ENCODE measurements around the gene RTEL1. TPM values are rescaled to one million over a fixed set of nuclear protein-coding genes. Genes with fewer than 3 reads are reported as not detected.
"Not testable (repeated sequence)": the region's sequence is repeated elsewhere in the genome, so short reads cannot be mapped to it uniquely, and the experiment has no call there.

The RTEL1 gene
- total RNA-seq, 1 donor from 2014 or later, result 9.0 TPM

DNA sequence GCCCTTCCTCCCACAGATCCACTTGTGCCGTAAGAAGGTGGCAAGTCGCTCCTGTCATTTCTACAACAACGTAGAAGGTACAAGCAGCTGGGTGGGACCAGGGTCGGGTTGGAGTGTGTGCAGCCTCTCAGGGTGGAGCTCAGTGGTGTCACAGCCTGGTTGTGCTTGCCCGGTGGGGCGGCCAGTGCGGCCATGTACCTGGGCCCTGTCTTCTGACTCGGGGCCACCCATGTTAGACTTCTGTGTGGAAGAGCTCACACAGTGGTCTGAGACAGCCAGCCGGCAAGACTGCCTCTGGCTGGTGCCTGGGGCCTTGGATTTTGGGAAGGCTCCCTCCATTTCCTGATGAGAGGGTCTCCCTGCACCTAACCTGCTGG, 4.7 kb downstream of the RTEL1 start:
- DNase-seq (ENCODE audit: missing footprints) (no peak), ATAC-seq (no peak)
- intact Hi-C loops (cut with DNase I), result no loop called here

DNA sequence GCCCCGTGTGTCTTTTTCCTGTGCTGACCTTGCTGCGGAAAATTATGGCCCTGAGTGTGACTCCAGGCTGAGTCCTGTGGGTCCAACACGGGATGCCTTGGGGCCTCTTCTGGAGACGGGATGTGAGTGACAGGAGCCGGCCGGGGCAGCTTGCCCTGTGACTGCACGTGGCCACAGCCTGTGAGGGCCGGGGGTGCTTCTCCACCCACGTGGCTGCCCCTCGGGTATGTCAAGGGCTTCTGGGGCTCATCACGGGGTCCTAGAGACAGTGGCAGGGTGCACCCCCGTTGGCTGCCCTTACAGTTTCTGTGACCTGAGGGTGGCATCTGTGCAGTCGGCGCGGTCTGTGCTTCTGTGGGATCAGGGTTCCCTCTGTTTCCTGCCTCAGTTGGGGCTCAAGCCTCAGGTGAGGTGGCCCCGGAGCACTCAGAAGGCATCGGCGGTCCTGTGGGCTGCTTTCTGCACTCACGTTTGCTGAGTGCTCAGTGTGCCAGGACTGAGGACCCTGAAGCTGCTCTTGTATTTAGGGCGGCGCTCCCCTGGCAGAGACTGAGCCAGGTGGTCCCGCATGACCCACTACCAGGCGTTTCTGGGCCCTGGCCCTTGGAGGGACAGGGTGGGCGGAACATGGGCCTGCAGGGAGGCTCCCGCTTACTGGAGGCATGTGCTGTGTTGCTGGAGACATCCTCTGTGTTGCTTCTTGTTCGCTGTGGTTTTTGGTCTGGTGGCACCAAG, 5.4 kb downstream of the RTEL1 start:
- DNase-seq (ENCODE audit: missing footprints) (no peak), ATAC-seq (no peak)
- intact Hi-C loops (cut with DNase I), result no loop called here

DNA sequence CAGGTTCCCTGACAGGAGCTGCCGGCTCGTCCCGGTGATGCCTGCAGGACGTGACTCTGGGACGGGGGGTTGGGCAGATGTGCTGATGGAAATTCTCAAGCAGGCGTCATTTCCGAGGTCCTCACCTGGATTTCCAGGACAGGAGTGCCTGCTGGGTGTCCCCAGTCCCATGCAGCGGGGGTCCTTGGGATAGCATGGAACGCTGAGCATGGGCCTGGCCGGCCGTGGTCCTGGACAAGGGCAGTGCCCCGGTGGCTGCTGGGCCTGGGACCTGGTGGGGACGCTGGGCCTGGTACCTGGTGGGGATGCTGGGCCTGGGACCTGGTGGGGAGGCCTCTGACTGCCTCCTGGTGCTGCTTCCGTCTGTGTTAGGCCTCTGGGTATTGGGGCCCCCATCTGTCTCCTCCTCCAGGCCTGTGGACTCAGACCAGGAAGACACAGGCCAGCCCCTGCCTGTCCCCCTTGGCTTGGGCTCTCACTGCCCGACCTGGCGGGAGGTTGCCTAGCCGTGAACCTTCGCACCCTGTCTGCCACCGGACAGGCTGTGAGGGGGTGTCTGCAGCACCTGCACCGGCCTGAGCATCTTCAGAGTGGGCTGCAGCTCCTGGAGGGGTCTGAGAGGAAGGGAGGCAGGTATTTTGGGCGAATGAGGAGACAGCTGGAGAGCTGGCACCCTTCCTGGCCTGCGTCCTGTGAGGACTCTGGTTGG, 6.2 kb downstream of the RTEL1 start:
- ATAC-seq (no peak), DNase-seq (ENCODE audit: missing footprints) (no peak)
- intact Hi-C loops (cut with DNase I), result no loop called here

DNA sequence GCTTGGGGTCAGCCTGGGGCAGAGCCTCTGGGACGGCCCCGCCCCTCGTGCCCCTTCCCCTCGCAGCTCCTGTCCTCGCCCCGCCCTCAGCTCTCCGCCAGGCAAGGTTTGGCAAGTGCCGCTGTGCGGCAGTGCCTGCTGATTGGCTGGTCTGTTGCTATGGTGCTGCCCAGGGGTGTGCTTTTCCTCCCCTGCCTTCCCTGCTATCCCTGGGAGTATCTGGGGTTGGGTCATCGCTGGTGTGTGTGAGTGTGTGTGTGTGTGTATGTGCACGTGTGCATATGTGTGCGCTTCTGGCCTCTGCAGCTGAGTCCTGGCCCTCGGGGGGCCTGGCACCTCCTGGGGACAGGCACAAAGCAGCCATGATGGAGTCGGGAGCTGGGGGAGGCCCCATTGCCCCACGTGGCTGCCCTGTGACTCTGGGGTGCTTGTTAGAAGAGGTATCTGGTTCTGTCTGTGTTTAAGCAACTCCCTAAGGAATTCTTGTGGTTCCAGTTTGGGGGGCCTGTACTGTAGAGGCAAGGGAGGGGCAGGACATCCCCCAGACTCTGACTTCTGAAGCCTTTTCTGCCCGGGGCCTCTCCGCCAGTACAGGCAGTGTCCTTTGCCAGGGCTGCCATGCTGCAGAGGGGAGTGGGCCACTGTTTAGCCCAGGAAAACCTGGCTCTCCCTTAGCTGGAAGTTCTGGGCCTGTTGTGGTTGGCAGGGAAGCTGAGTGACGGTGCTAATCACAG, 6.9 kb downstream of the RTEL1 start:
- DNase-seq (ENCODE audit: missing footprints) (no peak), ATAC-seq (no peak)
- intact Hi-C loops (cut with DNase I), result no loop called here

DNA sequence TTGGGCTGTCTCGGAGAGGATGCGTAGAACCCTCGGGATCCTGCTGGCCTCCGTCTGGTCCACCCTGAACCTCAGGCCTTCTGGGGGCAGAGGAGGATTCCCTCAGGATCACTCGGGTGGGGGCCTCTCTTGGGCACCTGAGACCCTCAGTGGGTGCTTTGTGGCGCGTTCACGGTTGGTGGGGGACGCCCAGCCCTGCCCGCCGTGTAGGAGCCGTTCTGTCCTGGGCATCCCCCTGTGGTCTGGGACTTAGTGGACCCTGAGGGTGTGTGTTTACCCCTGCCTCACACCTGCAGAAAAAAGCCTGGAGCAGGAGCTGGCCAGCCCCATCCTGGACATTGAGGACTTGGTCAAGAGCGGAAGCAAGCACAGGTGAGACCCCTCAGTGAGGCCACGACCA, 7.6 kb downstream of the RTEL1 start:
- intact Hi-C loops (cut with DNase I), result no loop called here
- no peak for DNase-seq (ENCODE audit: missing footprints)
- no peak for ATAC-seq

DNA sequence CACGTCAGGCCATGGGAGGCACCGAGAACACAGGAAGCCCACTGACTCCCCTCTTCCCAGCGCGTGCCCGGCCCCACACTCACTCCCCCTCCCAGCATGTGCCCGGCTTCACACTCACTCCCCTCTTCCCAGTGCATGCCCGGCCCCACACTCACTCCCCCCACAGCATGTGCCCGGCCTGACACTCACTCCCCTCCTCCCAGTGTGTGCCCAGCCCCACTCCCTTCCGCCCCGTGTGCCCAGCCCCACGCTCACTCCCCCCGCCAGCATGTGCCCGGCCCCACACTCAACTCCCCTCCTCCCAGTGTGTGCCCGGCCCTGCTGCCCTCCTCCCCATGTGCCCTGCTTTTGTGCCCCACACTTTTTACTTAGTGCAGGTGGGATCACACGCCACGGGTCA, 9.7 kb downstream of the RTEL1 start:
- DNase-seq (ENCODE audit: missing footprints) (no peak), ATAC-seq (no peak)
- intact Hi-C loops (cut with DNase I), result no loop called here

DNA sequence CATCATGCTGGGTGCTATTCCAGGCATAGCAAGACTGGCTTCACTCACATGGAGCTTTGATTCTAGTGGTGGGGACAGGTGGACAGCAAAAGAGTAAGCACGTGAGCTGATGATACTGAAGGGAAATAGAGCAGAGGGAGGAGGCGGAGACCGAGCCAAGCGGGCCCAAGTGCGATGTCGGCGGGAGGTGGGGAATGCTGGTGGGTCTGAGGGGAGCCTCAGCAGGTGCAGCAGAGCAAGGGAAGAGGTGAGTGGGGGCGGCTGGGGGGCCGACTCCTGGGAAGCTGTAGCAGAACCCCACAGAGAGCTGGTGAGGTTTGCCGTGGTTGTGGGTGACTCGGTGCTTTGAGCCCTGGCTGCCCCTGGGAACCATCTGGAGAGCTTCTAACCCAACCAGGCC, 10.2 kb downstream of the RTEL1 start:
- ATAC-seq, result no peak
- intact Hi-C loops (cut with DNase I), result no loop called here
- DNase-seq (ENCODE audit: missing footprints), result no peak

DNA sequence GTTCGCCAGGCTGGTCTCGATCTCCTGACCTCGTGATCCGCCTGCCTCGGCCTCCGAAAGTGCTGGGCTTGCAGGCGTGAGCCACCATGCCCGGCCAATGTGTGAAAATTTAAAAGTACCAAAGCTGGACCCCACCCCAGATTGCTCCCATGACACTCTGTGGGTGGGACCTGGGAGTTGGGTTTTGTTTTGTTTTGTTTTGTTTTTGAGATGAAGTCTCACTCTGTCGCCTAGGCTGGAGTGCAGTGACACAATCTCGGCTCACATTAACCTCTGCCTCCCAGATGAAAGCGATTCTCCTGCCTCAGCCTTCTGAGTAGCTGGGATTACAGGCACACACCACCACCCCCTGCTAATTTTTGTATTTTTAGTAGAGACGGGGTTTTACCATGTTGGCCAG, 13.6 kb downstream of the RTEL1 start:
- ATAC-seq; intact Hi-C loops (cut with DNase I); DNase-seq (ENCODE audit: missing footprints): not testable (repeated sequence)

DNA sequence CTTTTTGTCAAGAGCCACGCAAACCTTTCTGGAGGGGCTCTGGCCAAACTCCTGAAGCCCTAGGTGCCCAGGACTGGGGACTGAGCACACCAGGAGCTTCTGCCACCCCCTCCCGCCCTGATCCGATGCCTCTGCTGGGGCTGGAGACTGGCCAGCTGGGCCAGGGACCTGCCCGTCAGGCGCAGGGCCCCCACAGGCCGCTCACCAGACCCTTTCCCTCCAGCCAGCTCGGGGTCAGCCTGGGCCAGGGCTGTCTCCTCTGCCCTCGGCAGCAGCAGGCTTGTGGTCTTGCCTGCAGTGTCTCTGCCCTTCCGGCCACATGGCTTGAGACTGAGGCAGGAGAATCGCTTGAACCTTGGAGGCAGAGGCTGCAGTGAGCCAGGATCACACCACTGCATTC, 14.6 kb downstream of the RTEL1 start:
- DNase-seq (ENCODE audit: missing footprints), result no peak
- ATAC-seq, result no peak
- intact Hi-C loops (cut with DNase I), result no loop called here

DNA sequence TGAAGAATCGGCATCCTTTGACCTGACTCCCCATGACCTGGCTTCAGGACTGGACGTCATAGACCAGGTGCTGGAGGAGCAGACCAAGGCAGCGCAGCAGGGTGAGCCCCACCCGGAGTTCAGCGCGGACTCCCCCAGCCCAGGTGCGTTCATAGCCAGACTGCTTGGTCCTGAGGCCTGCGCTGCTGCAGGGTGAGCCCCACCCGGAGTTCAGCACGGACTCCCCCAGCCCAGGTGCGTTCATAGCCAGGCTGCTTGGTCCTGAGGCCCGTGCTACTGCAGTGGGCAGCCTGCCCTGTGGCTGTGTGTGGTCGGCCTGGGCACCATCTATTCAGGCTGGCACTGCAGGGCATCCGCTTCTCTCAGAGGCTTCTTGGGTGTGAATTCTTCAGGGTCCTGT, 15.8 kb downstream of the RTEL1 start:
- no peak for DNase-seq (ENCODE audit: missing footprints)
- ATAC-seq, result no peak
- intact Hi-C loops (cut with DNase I), result no loop called here

DNA sequence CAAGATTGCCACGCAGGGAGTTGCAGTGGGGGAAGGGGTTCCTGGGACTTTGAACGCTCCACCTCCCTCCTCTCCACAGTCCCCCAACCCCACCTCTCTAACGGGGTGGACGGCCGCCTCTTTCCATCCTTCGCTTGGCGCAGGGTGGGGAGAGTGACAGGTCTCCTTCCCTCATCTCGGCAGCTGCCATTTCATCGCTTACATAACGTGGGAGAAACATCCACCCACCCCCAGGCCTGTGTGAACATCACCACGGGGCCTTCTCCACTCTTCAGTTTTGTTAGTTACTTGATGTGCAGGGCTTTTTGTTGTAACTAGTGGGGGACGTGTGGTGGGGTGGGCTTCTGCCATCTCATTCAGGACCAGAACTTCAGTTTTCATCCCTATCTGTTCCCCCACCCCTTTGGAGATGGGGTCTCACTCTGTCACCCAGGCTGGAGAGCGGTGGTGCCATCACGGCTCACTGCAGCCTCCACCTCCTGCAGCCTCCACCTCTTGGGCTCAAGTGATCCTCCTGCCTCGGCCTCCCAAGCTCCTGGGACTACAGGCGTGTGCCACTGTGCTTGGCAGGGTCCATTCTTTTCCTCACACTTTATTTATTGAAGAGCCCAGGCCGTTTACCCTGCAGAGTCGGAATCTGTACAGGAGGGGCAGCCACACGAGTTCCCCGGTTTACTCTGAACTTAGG, 17.7 kb downstream of the RTEL1 start:
- ATAC-seq, result no peak
- DNase-seq (ENCODE audit: missing footprints), result no peak
- intact Hi-C loops (cut with DNase I), result no loop called here

DNA sequence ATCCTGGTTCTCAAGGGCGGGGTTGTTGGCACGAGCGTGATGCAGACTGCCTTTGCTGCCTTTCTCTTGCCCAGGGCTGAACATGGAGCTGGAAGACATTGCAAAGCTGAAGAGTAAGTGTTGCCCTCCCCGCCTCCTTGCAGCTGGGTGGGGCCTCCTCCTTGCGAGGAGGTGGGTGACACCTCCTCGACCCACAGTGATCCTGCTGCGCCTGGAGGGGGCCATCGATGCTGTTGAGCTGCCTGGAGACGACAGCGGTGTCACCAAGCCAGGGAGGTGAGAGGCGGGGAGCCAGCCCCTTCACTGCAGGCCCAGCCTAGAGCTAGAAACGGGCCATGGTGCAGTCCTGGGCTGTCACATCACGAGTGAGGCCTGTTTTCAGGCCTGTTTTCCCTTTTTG, 20.0 kb downstream of the RTEL1 start:
- ATAC-seq, result no peak
- no peak for DNase-seq (ENCODE audit: missing footprints)
- intact Hi-C loops (cut with DNase I), result no loop called here

DNA sequence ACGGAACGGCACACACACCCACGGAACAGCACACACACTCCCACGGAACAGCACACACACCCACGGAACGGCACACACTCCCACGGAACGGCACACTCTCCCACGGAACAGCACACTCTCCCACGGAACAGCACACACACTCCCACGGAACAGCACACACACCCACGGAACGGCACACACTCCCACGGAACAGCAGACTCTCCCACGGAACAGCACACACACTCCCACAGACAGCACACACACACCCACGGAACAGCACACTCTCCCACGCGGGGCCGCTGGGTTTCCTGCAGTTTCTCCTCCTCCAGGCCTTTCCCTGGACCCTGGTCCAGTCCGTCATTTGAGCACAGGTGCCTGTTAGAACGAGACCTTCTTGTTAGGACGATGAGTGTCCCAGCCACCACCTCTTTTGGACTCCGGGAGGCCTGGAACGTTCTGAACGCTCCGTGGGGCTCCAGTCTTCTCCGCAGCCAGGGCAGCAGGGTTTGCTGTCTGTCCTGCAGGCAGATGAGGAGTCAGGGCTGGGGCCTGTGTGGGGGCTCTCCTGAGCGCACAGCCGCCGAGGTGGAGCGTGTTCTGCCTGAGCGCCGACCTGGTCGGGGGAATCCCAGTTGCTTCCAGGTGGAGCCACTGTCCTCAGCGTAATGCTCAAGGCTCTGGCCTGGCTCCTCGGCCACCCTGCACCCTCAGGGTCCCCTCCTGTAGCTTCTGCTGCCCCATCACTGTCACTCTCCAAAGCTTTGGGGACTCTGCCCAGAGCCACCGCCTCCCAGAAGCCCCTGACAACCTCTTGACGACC, 20.8 kb downstream of the RTEL1 start:
- intact Hi-C loops (cut with DNase I), result no loop called here
- ATAC-seq, result no peak
- DNase-seq (ENCODE audit: missing footprints), result no peak

DNA sequence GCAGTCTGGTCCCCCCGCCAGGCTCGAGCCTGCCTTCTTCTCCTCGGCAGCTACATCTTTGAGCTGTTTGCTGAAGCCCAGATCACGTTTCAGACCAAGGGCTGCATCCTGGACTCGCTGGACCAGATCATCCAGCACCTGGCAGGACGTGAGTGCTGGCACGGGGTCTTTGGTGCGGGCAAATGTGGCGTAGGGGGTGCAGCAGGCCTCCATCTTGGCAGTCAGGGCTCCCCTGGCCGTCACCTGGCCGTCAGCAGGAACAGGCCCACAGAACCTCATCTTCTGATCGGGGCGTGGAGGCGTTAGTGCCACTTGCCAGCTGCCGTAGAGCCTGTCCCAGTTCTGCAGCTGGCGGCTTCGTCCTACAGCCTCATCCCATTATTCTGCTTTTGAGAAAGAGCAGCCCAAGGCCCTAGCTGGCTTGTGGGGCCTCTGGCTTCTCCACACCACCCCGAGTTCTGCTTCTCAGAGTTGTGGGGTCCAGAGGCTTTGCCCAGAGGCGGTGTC, 21.7 kb downstream of the RTEL1 start:
- ATAC-seq (no peak), DNase-seq (ENCODE audit: missing footprints) (no peak)
- intact Hi-C loops (cut with DNase I), result no loop called here

DNA sequence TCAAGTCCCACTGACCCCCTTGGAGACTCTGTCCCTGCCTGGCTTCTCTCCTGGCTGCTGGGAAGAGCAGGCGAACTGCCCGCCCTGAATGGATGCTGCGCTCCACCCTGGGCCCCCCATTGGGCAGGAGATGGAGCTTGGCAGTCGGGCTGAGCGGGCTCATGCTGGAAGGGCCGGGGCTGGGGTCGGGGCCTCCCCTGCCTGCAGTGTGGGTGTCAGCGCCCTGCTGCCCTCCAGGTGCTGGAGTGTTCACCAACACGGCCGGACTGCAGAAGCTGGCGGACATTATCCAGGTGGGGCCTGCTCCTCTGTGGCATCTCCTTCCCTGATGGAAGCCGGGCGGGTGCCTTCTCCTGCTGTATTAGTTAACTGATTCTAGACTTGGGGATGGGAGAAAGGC, 22.3 kb downstream of the RTEL1 start:
- ATAC-seq (no peak), DNase-seq (ENCODE audit: missing footprints) (no peak)
- intact Hi-C loops (cut with DNase I), result no loop called here

DNA sequence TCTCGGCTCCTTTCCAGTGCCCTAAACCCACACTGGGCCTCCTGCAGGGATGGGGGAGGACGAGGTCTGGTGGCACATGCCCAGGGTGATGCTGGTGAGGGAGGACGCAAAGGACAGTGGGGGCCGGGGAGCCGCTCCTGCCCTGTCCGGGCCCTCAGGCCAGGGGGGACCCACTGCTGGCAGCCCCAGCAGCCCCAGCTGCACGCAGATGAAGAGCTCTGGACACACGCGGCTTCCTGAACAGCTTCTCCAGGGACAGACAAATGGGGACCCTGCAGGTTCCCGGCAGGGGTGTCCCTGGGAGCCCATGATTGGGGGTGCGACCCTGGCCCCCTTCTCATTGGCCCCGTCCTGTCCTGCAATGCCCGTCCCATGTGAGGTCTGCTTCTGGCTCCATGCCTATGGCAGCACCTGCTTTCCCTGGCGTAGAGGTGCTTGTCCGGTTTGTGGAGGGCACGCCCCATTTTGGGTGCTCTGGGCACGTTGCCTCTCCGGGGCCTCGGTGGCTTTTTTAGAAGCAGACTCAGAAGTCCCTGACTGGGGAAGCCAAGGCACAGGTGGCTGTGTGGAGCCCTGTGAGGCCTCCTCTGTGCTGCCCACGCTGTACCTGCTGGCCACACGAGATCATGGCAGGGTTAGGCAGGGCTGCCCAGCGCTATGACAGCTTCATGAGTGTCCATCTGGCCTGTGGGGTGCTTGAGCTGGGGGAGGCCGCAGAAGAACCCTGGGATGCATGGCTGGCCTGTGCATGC, 22.9 kb downstream of the RTEL1 start:
- DNase-seq (ENCODE audit: missing footprints) (no peak), ATAC-seq (no peak)
- intact Hi-C loops (cut with DNase I), result no loop called here

DNA sequence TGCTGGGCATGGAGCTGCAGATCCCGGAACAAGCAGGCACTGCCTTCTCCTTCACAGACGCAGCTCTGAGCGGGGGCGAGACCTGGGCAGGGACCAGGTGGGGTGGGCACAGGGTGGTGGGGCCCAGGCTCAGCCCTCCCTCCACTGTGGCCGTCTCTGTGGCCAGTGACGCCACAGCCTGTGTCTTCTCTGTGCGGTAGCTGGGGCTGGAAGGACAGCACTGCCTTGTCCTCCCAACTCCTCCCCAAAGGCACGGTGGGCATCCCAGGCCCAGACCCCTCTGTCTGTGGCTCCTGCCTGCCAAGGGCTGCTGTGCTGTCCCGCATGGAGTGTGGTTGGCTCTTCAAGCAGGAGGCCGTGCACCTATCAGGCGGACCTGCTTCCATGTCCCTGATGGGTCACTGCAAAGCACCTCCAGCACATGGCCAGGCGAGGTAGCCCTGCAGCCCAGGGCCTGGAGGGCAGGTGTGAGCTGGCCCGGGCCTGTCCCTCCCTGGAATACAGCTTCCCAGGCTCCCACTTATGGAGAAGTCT, 23.6 kb downstream of the RTEL1 start:
- no peak for ATAC-seq
- intact Hi-C loops (cut with DNase I), result no loop called here

More for the DNA sequence above, 23.6 kb downstream of the RTEL1 start:
- no peak for DNase-seq (ENCODE audit: missing footprints)
